ENCODE measurements around the gene FABP3.

DNA sequence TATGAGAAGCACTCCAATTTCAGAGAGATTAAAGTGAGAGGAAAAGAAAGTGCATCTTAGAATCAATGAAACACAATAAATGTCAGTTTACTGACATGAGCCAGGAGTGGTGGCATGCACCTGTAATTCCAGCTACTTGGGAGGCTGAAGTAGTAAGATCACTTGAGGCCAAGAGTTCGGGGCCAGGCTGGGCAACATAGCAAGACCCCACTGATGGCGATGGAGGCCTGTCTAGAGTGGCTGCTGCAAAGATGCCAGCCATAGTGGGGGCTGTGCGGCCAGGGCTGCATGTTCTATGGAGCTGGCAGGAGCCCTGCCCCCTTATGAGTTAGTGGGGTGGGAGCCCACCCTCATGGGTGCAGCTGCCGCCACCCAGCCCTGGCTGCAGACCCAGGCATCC lies 48.8 kb downstream of the FABP3 start:
- TF ChIP-seq, protein P1, sequence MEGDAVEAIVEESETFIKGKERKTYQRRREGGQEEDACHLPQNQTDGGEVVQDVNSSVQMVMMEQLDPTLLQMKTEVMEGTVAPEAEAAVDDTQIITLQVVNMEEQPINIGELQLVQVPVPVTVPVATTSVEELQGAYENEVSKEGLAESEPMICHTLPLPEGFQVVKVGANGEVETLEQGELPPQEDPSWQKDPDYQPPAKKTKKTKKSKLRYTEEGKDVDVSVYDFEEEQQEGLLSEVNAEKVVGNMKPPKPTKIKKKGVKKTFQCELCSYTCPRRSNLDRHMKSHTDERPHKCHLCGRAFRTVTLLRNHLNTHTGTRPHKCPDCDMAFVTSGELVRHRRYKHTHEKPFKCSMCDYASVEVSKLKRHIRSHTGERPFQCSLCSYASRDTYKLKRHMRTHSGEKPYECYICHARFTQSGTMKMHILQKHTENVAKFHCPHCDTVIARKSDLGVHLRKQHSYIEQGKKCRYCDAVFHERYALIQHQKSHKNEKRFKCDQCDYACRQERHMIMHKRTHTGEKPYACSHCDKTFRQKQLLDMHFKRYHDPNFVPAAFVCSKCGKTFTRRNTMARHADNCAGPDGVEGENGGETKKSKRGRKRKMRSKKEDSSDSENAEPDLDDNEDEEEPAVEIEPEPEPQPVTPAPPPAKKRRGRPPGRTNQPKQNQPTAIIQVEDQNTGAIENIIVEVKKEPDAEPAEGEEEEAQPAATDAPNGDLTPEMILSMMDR (IDR thresholded peaks at IDR 0.05), result no peak
- TF ChIP-seq EZH2 (IDR thresholded peaks at IDR 0.05) (no peak), EZH2phosphoT487 (IDR thresholded peaks at IDR 0.05) (no peak)
